ENCODE results near the gene CATSPERZ.
"Not testable (repeated sequence)": the region's sequence is repeated elsewhere in the genome, so short reads cannot be mapped to it uniquely, and the experiment has no call there.

The CATSPERZ gene

GRCh38 chr11:64303109-64304031 is 3.2 kb downstream of the CATSPERZ start:
- no peak for DNase-seq (ENCODE audit: low read depth in 2 of 2, low spot score in 1 of 2)

GRCh38 chr11:64304032-64304315 is 3.8 kb downstream of the CATSPERZ start:
- DNase-seq (ENCODE audit: low read depth in 2 of 2, low spot score in 1 of 2): no peak

DNA sequence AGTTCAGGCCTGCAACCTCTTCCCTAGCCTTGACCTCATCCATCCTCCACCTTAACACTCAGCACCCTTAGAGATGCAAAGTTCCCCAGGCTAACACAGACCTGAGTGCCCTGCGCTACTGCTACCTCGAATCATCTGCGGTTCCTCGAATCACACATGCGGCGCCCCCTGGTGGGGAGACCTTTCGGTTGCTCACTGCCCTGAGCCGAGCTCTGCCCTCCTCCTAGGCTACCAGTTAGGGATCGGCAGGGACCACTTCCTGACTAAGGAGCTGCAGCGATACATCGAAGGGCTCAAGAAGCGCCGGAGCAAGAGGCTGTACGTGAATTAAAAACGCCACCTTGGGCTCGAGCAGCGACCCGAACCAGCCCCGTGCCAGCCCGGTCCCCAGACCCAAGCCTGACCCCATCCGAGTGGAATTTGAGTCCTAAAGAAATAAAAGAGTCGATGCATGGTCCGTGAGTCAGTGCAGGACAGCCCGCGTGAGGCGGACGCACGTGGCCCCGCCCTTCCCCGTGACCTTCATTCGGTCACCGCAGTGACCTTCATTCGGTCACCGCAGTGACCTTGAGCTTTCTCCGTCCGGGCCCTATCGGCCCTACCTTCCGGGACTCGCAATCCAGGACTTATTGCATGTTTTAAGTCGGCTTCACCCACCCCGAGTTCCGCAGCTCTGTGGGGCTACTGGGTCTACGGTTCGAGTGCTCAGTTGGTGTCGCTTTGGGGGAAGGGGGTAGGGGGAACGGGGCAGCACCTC is 4.3 kb downstream of the CATSPERZ start:
- peak; percentile 88 to 94 for DNase-seq (ENCODE audit: low read depth in 2 of 2, low spot score in 1 of 2)

GRCh38 chr11:64305075-64305690 is 5.0 kb downstream of the CATSPERZ start, which contains the start of gene ESRRA:
Gene ESRRA (plus strand): TSS chr11:64305524. CDS start chr11:64307180, 1,656 bp downstream.
- DNase-seq (ENCODE audit: low read depth in 2 of 2, low spot score in 1 of 2): peak; percentile 98 to 100

DNA sequence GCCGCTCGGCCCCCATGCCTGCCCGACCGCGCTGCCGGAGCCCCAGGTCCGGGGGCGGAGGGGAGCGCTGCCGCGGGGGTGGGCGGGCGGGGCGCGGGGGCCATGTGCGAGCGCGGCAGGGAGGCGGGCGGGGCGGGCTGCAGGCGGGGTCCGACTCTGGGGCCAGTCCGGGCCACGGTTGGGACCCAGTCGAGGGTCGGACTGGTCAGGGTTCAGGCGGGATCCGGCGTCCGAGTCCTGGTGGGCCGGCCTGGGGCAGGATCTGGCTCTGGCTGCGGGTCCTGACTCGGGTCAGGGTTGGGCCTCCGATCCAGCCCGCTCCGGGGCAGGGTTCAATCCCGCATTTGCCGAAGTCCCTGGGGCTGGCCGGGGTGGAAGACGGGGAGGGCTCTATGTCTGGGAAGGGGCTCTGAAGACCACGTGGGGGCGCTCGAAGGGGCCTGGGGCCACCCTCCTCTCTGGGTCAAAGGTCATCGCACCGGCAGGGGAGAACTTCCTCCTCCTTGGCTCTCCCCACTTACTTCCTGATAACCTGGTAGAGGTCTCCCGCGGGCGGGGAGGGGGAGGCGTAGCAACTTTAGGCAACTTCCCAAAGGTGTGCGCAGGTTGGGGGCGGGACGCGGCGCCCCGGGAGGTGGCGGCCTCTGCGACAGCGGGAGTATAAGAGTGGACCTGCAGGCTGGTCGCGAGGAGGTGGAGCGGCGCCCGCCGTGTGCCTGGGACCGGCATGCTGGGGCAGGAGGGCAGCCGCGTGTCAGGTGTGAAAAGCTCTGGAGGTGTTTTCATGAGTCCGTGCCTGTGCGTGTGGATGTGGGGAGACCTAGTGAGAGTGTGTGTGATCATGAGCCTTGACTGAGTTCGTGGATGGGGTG is 5.8 kb downstream of the CATSPERZ start:
- DNase-seq (ENCODE audit: low read depth in 2 of 2, low spot score in 1 of 2): peak; percentile 25 to 43

DNA sequence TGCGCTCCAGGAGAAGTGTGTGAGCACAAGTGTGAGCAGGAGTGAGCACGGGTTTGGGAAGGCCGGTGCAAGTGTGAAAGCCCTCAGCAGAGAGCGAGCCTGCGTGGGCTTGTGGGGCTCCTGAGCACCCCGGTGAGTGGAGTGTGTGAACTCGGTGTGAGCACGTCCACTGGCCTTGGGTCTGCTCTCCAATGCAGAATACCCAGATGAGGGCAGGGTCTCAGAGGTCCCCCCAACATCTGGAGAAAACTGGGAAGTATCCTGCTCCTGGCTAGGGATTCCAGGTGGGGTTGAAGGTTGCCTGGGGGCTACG is 6.4 kb downstream of the CATSPERZ start:
- no peak for DNase-seq (ENCODE audit: low read depth in 2 of 2, low spot score in 1 of 2)

DNA sequence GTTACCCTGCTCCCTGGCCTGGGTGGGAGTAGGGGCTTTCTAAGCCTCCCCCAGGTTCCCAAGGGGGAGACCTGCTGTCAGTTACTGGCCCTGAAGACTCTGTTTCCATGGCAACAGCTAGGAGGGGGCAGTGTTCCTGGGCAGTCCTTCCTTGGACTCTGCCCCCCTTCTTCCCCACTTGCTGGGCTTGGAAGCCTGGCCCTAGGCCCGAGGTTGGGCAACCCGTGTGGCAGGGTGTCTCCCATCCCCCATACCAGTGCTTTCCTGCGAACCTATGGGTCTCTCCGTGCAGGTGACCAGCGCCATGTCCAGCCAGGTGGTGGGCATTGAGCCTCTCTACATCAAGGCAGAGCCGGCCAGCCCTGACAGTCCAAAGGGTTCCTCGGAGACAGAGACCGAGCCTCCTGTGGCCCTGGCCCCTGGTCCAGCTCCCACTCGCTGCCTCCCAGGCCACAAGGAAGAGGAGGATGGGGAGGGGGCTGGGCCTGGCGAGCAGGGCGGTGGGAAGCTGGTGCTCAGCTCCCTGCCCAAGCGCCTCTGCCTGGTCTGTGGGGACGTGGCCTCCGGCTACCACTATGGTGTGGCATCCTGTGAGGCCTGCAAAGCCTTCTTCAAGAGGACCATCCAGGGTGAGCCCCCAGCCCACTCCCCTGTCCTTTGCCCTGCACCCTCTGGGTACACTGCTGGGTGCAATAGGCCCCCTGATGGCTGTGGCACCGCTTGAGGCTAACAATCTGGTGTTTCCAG is 6.9 kb downstream of the CATSPERZ start:
- no peak for DNase-seq (ENCODE audit: low read depth in 2 of 2, low spot score in 1 of 2)

GRCh38 chr11:64307795-64308194 is 7.6 kb downstream of the CATSPERZ start:
- DNase-seq (ENCODE audit: low read depth in 2 of 2, low spot score in 1 of 2): not testable (repeated sequence)

GRCh38 chr11:64312947-64313346 is 12.8 kb downstream of the CATSPERZ start:
- DNase-seq (ENCODE audit: low read depth in 2 of 2, low spot score in 1 of 2): no peak

DNA sequence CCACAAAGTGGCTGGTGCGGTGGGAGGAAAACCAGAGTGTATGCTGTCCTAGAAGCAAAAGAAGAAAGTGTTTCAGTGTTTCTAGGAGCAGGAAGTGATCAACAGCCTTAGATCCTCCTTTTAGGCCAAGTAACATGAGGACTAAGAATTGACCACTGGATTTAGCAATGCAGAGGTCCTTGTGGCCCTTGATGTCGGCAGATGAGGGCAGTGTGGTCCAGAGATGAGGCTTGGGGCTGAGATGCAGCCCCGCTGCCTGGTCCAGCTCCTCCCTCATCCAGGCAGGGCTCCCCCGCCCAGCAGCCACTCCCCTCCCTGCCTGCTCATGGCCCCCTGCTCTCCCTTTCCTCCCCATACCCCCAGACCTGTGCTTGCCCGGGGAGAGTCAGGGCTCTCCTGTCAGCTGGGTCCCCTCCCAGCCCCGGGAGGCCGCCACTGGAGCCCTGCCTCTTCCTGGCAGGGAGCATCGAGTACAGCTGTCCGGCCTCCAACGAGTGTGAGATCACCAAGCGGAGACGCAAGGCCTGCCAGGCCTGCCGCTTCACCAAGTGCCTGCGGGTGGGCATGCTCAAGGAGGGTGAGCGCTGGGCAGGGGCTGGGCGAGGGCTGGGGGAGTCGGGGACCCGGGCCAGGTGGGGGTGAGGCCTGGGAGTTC is 13.5 kb downstream of the CATSPERZ start:
- no peak for DNase-seq (ENCODE audit: low read depth in 2 of 2, low spot score in 1 of 2)

- DNase-seq (ENCODE audit: low read depth in 2 of 2, low spot score in 1 of 2): no peak
Measured at GRCh38 chr11:64314146-64314804, 14.1 kb downstream of the CATSPERZ start.

- no peak for DNase-seq (ENCODE audit: low read depth in 2 of 2, low spot score in 1 of 2)
Measured at GRCh38 chr11:64314805-64315561, 14.8 kb downstream of the CATSPERZ start.

GRCh38 chr11:64315667-64316526 is 15.7 kb downstream of the CATSPERZ start:
- not testable (repeated sequence) for DNase-seq (ENCODE audit: low read depth in 2 of 2, low spot score in 1 of 2)

DNA sequence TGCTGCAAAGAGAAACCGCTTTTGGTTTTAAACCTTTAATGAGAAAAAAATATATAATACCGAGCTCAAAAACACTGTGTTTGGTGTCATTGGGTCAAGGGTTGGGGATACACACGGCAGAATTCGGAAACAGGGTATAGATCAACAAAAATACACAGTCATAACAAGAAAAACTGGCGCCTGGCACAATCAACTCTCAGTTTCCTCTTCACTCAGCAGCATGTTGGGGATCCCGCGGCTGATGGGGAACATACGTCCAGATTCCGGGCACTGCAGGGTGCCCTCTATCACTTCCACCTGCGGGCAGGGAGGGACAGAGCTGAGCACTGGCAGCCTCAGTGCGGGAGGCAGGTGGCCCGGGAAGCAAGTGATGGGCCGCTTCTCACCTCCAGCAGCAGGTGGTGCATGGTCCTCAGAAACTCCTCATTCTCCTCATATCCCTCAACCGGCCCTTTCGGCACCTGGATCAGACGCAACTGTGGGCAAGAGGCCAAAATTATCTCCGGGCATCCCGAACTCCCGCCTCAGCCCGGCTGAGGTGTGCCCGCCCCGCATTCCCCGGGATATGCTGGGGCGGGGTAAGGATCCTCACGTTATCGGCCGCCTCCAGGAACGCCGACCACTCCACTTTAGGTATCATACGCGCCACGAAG is 16.6 kb downstream of the CATSPERZ start:
- no peak for DNase-seq (ENCODE audit: low read depth in 2 of 2, low spot score in 1 of 2)

DNA sequence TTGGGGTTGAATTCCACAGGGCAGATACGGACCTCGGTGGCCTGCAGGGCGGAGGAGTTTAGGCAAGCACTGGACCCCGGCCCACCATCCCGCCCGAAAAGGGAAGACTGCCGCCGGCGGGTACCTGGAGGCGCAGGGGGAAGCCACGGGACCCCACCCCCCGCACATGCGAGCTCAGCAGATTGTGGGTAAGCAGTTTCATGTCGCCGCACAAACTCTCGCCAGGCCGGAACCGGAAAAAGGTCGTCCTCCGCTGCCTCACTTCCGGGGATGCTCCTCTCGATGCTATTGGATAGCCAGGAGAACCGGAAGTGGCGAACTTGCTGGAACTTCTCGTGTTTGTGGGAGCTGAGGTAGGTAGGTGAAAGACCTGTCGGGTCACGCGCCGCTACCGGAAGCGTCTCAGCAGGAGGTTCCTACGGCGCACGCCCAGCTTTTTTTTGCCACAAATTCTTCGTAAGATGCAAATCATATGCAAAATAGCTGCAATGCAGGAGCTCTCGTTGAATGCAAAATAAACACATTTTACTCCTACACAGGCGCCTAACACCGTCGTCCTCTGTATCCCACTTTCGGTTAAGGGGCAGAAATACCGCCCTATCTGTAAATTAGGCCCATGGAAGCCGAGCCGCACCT is 17.3 kb downstream of the CATSPERZ start, which contains the start of gene TRMT112:
Gene TRMT112, minus strand, starts transcription at position 235 of the 636 bp plus-strand sequence. Its CDS starts 33 bp downstream, at position 202.
- peak; percentile 91 for DNase-seq (ENCODE audit: low read depth in 2 of 2, low spot score in 1 of 2)

DNA sequence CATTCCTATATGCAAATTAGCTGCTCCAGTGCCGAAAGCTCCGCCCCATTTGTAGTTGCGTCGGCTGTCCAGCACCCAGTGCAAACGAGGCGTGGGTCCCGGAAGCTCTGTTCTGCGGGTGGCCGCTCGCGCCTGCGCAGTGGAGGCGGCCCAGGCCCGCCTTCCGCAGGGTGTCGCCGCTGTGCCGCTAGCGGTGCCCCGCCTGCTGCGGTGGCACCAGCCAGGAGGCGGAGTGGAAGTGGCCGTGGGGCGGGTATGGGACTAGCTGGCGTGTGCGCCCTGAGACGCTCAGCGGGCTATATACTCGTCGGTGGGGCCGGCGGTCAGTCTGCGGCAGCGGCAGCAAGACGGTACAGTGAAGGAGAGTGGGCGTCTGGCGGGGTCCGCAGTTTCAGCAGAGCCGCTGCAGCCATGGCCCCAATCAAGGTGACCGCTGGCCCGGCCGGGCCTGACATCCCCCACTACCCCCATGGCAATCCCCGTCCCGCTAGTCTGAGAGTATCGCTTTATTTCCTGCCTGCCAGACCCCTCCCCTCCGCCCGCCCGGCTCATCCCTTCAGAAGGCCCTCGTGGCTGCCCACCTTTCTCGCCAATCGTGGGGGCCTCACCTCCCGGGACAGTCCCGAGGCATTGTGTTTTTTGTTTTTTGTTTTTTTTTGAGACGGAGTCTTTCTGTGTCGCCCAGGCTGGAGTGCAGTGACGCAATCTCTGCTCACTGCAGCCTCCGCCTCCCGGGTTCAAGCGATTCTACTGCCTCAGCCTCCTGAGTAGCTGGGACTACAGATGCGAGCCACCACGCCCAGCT is 18.0 kb downstream of the CATSPERZ start, which contains the start of gene PRDX5:
Gene PRDX5, plus strand, starts transcription at position 161 of the 805 bp plus-strand sequence. Its CDS starts 95 bp downstream, at position 256.
- peak; percentile 83 to 87 for DNase-seq (ENCODE audit: low read depth in 2 of 2, low spot score in 1 of 2)

Data from stimulated activated CD8-positive, alpha-beta memory T cell treated with anti-CD3 and anti-CD28 coated beads, Interleukin-4, amount 100 ng/mL, for 1 hour (primary cell).